ENCODE measurements around the gene CDR2.
"Not testable (repeated sequence)": the region's sequence is repeated elsewhere in the genome, so short reads cannot be mapped to it uniquely, and the experiment has no call there.

CDR2 gene

GRCh38 chr16:22352723-22353122 is 21.7 kb downstream of the CDR2 start:
- DNase-seq (ENCODE audit: low spot score) = no peak

- DNase-seq (ENCODE audit: low spot score) = no peak
These were observed 22.3 kb downstream of the CDR2 start for GRCh38 chr16:22352140-22352539.

- DNase-seq (ENCODE audit: low spot score) = not testable (repeated sequence)
These were observed 23.4 kb downstream of the CDR2 start for GRCh38 chr16:22351017-22351416.

- no peak for DNase-seq (ENCODE audit: low spot score)
These were observed 26.1 kb downstream of the CDR2 start for GRCh38 chr16:22348291-22348690.

DNA sequence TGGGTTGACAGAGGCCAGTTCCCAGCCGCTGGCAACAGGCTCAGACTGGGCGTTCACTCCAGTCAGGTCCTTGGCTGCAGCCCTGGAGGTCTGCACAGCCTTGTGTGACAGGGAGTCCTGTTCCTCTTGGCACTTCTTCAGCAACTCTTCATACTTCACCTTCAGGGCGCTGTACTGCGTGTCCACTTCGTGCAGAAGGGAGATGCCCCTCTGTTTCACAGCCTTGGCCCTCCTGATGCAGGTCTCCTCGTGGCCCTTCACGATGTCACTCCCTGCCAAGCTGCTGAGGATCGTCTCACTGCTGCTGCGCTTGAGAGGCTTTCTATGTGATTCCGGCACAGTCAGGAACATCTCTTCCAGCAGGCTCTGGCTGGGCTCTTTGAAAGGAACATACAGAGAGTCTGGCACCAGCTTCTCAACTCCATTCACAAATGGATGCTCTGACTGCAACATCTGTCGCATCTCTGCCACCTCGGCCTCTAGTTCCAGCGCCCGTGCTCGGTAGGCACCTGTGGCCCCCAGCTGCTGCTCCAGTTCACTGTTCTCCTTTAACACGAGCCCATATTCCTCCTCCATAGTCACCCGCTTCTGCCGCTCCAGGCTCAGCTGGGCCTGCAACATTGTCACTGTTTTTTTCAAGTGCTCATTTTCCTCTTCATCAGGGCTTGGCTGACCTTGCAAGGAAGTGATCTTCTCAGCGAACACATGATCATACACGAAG is 27.2 kb downstream of the CDR2 start:
- no peak for DNase-seq (ENCODE audit: low spot score)

GRCh38 chr16:22346483-22346882 is 27.9 kb downstream of the CDR2 start:
- DNase-seq (ENCODE audit: low spot score) = no peak

DNA sequence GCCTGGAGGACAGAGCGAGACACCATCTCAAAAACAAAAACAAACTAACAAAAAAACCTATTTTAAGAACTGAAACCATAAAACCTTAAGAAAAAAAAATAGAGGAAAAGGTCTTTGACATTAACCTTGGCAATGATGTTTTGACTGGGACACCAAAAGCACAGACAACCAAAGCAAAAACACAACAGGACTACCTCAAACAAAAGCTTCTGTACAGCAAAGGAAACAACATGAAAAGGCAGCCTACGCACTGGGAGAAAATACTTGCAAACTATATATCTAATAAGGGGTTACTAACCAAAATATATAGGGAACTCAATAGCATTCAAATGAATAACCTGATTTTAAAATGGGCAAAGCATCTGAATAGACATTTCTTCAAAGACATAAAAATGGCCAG is 32.3 kb downstream of the CDR2 start:
- DNase-seq (ENCODE audit: low spot score) = no peak

- no peak for DNase-seq (ENCODE audit: low spot score)
These were observed 33.5 kb downstream of the CDR2 start for GRCh38 chr16:22340945-22341344.

DNA sequence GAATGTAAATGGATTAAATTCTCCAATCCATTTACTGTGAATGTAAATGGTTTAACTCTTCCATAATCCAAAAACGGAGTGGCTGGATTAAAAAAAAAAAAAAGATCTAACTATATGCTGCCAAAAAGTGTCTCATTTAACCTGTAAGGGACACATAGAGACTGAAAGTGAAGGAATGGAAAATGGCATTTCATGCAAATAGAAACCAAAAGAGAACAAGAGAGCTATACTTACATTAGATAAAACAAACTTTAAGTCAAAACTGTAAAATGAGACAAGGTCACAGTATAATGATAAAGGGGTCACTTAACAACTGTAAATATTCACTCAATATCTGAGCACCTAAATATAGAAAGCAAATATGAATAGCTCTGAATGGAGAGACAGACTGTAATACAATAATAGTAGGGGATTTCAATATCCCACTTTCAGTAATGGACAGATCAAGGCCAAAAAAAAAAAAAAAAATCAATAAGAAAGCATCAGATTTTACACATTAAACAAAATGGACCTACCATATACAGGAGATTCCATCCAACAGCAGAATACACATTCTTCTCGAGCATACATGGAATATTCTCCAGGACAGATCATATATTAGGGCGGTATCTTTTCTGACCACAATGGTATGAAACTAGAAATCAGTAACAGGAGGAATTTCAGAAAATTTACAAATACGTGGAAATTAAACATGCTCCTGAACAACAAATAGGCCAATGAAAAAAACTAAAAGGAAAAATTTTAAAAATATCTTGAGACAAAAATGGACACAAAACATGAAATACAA is 36.4 kb downstream of the CDR2 start:
- no peak for DNase-seq (ENCODE audit: low spot score)

DNA sequence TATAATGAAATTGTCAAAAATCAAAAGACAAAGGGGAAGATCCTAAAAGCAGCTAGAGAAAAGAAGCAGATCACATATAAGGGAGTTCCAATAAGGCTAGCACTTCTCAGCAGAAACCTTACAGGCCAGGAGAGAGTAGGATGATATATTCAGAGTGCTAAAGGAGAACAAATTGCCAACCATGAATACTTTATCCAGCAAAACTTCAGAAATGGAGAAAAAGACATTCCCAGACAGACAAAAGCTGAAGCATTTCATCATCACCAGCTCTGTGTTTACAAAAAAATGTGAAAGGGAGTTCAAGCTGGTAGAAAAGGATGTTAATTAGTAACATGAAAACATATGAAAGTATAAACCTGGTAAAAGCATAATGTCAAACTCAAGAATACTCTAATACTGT is 37.4 kb downstream of the CDR2 start:
- no peak for DNase-seq (ENCODE audit: low spot score)

- DNase-seq (ENCODE audit: low spot score) = no peak
These were observed 37.8 kb downstream of the CDR2 start for GRCh38 chr16:22336581-22336980.

- no peak for DNase-seq (ENCODE audit: low spot score)
These were observed 38.7 kb downstream of the CDR2 start for GRCh38 chr16:22335668-22336246.

GRCh38 chr16:22333457-22333994 is 40.9 kb downstream of the CDR2 start:
- no peak for DNase-seq (ENCODE audit: low spot score)

DNA sequence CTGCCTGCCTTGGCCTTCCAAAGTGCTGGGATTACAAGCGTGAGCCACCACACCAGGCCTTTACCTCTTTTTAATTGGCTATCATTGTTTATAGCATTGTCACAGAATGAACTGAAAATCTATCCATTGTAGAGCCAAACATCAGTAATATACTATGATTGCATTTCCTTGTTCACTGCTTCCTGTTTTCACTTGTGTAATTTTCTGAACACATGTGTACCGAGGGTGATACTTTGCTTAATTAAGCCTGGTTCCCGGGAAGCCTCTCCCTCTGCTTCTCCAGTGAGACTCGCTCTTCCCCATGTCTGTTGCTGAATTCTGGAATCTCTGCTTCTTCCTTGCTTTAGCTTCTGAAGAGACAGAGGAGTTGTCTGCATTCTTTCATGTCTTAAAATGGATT is 44.1 kb downstream of the CDR2 start:
- DNase-seq (ENCODE audit: low spot score) = no peak

DNA sequence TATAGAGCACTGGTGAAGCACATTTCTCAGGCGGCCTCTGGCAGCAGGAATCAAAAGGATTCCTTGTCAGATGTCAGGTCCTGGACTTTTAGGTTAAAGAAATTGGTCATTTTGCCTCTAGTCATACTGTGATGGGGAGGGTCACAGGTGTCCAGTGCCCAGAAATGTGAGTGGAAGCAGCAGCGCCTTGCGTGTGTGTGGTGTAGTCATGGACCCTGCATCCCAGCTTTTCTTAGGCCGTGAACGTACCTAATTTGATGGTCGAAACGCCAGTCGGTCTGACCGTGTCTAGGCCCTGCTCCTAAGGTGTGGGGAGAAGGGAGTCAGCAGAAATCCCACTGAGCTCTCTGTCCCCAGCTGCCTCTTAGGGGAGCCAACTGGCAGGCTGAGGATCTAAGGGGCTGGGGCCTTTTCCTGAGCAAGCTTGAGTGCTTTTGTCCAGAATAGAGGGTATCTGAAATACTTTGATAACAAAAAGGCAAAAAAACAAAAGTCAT is 45.2 kb downstream of the CDR2 start:
- DNase-seq (ENCODE audit: low spot score) = no peak

DNA sequence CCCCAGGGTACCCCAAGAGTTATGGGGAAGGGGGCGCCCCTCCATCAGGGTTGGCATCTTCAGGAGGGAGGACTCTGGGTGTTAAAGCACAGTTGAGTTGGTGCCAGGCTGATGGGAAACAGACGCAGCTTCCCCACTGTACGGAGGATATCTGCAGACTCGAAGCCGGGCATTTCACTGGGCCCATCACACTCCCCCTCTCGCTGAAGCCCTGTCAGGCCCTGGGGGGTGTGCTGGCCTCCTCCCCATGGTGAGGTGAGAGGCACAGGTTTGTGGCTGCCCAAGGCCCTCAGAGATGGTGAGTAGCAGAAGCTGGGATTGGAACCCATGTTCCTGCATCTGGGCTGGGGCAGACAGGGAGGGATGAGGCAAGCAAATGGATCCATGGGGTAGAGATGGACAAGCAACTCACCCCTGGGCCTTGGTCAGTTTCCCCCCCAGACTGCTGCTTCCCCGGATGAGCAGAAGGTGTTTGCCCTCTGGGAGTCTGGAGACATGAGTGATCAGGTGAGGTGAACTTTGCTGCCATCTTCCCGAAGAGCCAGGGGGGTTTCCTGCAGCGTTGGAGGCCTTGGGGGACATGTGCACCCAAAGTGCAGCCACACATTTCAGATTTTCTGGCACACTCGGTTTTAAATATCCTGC is 46.2 kb downstream of the CDR2 start:
- DNase-seq (ENCODE audit: low spot score) = no peak

DNA sequence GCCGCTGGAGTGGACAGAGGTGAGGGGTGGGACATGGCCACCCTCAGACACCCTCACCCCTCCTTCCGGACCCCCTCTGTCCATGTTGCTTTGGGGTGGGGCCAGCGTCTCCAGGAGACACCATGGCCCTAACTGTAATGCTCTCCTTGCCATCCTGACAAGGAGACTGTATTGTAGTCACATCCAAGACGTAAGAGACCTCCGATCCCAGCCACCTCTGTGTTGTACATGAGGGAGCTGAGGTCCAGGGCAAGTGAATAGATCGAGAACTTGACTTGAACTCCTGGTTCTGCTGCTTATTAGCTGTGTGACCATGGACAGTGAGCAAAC is 47.0 kb downstream of the CDR2 start:
- no peak for DNase-seq (ENCODE audit: low spot score)

- DNase-seq (ENCODE audit: low spot score) = no peak
These were observed 47.5 kb downstream of the CDR2 start for GRCh38 chr16:22326771-22327445.

DNA sequence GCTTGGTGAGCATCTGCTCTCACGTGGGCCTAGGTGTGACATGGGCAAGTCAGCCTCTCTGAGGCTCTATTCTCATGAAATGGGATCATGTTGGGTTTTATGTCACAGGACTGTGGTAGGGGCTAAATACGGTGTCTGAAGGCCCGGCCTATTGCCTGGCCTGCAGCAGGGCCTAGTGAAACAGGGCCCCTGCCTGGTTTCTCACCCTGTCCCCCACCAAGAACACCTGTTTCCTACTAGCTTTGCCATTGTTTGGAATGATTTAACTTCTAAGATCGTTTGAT is 48.1 kb downstream of the CDR2 start:
- DNase-seq (ENCODE audit: low spot score) = no peak

- no peak for DNase-seq (ENCODE audit: low spot score)
These were observed 48.6 kb downstream of the CDR2 start for GRCh38 chr16:22325598-22326368.

Data from globus pallidus (tissue), 1 donor.